ENCODE measurements around the gene PRPF38B. TPM values are rescaled to one million over a fixed set of nuclear protein-coding genes. Genes with fewer than 3 reads are reported as not detected.

PRPF38B gene
- total RNA-seq, 1 experiment from 2014 or later, result 46.4 TPM

GRCh38 chr1:108747898-108748297 is 55.8 kb downstream of the PRPF38B start:
- ATAC-seq (no peak), DNase-seq (ENCODE audit: low read depth, low spot score) (no peak)
- ChIA-PET POLR2A (no interaction called here), RAD21 (ENCODE audit: low non-redundant PET in 1 of 2, low total read pairs in 2 of 2, uncharacterized antibody in 2 of 2, unreplicated experiment in 2 of 2) (no interaction called here), CTCF (no interaction called here)
- Histone ChIP-seq H3K27me3 (ENCODE audit: insufficient read depth, low read length) (no peaks in the 10 kb centered on the region), H3K36me3 (ENCODE audit: control insufficient read depth in 1 of 2, insufficient read depth in 2 of 2, low read length in 2 of 2) (no peaks in the 10 kb centered on the region), H3K79me2 (ENCODE audit: insufficient read depth, low read length) (peaks cover 15% of the 10 kb centered on the region), H3K27ac (ENCODE audit: low read depth, low read length) (no peak overlapping the region), H3K9me3 (ENCODE audit: control insufficient read depth in 1 of 2, insufficient read depth in 1 of 2, low read depth in 1 of 2, low read length in 2 of 2) (no peaks in the 10 kb centered on the region), H3K4me1 (ENCODE audit: control insufficient read depth in 1 of 2, insufficient read depth in 2 of 2, low read length in 2 of 2) (peaks cover 3 to 12% of the 10 kb centered on the region in 2 experiments; a peak in 3 of 4 replicates), H4K20me1 (ENCODE audit: insufficient read depth) (no peaks in the 10 kb centered on the region), H3K9me2 (ENCODE audit: insufficient read depth) (no peaks in the 10 kb centered on the region), H3K4me3 (replicated peaks in 1 of 2; ENCODE audit: low read depth in 1 of 2, low read length in 2 of 2) (peak overlapping the region; percentile 65 to 89), H3K4me2 (ENCODE audit: low read length) (peak overlapping the region; percentile 77), H2AFZ (ENCODE audit: low read depth, low read length, poor library complexity, severe bottlenecking) (no peak overlapping the region), H3K9ac (ENCODE audit: low read length) (peak overlapping the region; percentile 82)
- intact Hi-C loops (cut with micrococcal nuclease), result loop anchor here (5.0 kb wide), 1 partner anchor 56 kb away; the partner anchor contains the start of gene PRPF38B
- TF ChIP-seq ZBTB33 (IDR thresholded peaks at IDR 0.05; ENCODE audit: extremely low read depth, insufficient replicate concordance, low read length) (no peak), TCF7L2 (IDR thresholded peaks at IDR 0.05; ENCODE audit: borderline replicate concordance, extremely low read depth, insufficient read depth, insufficient read length) (no peak), JUND (IDR thresholded peaks at IDR 0.05) (no peak), EZH2 (IDR thresholded peaks at IDR 0.05) (no peak), SIN3A (IDR thresholded peaks at IDR 0.05; ENCODE audit: low read depth) (no peak), YY1 (IDR thresholded peaks at IDR 0.05; ENCODE audit: extremely low read depth, insufficient replicate concordance, low read depth, low read length) (no peak), POLR2A (IDR thresholded peaks at IDR 0.05; ENCODE audit: borderline replicate concordance, extremely low read depth, insufficient read depth, insufficient read length) (no peak), MAX (IDR thresholded peaks at IDR 0.05) (no peak), CEBPB (IDR thresholded peaks at IDR 0.05; ENCODE audit: low read depth) (no peak), POLR2AphosphoS5 (IDR thresholded peaks at IDR 0.05; ENCODE audit: low read depth, low read length) (no peak), EGR1 (IDR thresholded peaks at IDR 0.05; ENCODE audit: low read depth) (no peak), CBX3 (IDR thresholded peaks at IDR 0.05; ENCODE audit: low read depth) (no peak), CTCF (IDR thresholded peaks at IDR 0.05 in 2 of 3, conservative IDR thresholded peaks at IDR 0.05 in 1 of 3; ENCODE audit: borderline replicate concordance in 1 of 3, insufficient read depth in 1 of 3, low read depth in 2 of 3, low read length in 2 of 3) (no peak), RAD21 (IDR thresholded peaks at IDR 0.05; ENCODE audit: low read depth) (no peak)
- no TSS peak for BruUV-seq (replicated peaks)
